NCI-H526 treated with DMSO at 0.1 percent for 48 hours (cell line): ENCODE measurements around the gene ZNF592.
A peak's percentile ranks its signal among the peaks of the same experiment; 100 is the strongest.
"Not testable (repeated sequence)": the region's sequence is repeated elsewhere in the genome, so short reads cannot be mapped to it uniquely, and the experiment has no call there.

Experiments used
- DNase-seq: peaks from one replicate; lab custom pipeline; 2025; lab: John Stamatoyannopoulos, UW

The ZNF592 gene, protein sequence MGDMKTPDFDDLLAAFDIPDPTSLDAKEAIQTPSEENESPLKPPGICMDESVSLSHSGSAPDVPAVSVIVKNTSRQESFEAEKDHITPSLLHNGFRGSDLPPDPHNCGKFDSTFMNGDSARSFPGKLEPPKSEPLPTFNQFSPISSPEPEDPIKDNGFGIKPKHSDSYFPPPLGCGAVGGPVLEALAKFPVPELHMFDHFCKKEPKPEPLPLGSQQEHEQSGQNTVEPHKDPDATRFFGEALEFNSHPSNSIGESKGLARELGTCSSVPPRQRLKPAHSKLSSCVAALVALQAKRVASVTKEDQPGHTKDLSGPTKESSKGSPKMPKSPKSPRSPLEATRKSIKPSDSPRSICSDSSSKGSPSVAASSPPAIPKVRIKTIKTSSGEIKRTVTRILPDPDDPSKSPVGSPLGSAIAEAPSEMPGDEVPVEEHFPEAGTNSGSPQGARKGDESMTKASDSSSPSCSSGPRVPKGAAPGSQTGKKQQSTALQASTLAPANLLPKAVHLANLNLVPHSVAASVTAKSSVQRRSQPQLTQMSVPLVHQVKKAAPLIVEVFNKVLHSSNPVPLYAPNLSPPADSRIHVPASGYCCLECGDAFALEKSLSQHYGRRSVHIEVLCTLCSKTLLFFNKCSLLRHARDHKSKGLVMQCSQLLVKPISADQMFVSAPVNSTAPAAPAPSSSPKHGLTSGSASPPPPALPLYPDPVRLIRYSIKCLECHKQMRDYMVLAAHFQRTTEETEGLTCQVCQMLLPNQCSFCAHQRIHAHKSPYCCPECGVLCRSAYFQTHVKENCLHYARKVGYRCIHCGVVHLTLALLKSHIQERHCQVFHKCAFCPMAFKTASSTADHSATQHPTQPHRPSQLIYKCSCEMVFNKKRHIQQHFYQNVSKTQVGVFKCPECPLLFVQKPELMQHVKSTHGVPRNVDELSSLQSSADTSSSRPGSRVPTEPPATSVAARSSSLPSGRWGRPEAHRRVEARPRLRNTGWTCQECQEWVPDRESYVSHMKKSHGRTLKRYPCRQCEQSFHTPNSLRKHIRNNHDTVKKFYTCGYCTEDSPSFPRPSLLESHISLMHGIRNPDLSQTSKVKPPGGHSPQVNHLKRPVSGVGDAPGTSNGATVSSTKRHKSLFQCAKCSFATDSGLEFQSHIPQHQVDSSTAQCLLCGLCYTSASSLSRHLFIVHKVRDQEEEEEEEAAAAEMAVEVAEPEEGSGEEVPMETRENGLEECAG (N-terminal part only)

DNA sequence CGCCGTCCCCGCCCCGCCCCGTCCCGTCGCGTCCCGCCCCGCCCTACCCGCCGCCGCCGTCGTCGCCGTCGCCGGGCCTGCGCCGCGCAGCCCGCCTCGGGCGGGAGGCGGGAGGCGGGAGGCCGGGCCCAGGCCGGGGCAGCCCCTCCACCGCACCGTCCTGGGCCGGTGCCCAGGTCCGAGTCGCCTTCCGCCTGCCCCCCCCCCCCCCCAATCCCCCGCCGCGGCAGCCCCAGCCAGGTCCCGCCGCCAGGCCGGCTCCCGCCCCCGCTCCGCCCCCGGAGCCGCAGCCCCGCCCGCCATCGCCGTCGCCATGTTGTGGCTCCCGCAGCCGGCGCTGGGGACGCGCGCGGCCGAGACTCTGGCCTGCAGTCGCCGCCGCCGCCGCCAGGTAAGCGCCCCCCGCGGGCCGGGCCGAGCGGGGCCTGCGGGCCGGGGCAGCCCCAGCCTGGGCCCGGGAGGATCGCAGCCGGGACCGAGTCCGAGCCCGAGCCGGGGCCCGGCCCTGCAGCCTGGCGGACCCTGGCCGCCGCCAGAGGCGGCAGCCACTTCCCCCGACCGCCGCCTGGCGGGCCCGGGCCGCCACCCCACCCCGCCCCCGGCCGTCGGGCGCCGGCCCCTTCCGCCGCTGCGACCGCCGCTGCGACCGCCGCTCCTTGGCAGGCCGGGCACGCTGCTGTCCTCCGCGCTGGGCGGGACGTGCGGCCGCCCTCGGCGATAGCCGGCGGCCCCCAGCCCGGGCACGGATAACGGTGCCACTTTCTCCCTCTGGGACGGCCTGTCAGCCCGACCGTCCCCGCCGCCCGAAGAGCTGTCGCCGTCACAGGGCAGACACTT lies at the start of gene ZNF592:
TSS of gene ZNF592 (plus strand) at position 319 of the 837 bp plus-strand sequence. CDS start 34,084 bp downstream, outside the sequence.
- peak; percentile 46 for DNase-seq

DNA sequence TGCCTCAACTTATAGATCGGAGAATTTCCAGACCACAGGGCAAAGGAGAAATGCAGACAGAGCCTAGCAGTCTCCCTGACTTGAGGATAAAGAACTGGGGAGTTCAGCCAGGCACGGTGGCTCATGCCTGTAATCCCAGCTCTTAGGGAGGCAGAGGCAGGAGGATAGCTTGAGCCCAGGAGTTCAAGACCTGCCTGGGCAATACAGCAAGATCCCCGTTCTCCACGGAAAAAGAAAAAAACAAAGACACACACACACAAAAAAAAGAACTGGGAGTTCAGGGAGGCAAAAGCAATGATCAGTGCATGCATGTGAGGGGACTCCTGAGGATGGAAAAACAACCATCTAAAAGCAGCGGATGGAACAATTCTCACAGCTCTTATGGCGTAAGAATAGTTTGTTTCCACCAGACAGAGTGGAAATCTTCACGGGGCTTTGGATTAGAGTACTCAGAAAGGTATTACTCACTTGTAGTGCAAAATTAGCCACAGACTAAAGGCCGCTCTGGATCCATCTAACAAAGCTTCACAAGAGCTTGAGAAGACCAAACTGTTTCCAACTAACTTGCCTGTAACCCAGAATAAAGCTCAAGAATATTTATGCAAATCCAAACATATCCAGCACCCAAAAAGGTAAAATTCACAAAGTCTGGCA lies 48.7 kb upstream of the ZNF592 start:
- no peak for DNase-seq

DNA sequence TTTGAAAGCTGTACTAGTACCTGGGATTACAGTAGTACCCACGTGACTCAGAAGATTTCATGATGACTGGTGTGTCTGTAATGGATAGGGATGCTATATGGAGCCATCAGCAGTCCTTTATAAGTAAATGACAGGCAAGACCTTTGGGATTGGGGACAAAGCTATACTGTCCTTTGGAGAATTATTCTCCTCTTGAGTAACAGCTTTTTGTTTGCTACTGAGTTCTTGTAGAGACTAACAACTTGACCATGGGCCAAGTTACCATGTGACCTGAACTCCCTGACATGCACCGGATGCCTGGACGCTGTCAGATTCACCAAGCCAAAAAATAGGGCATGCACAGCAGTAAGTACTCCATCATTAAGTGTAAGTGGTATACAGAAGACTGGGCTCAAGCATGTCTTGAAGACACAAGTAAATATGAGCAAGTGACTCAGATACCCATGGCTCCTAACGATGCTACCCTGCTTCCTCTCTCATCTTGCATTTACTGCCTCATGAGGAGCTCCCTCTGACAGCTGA lies 45.4 kb upstream of the ZNF592 start:
- DNase-seq = no peak

DNA sequence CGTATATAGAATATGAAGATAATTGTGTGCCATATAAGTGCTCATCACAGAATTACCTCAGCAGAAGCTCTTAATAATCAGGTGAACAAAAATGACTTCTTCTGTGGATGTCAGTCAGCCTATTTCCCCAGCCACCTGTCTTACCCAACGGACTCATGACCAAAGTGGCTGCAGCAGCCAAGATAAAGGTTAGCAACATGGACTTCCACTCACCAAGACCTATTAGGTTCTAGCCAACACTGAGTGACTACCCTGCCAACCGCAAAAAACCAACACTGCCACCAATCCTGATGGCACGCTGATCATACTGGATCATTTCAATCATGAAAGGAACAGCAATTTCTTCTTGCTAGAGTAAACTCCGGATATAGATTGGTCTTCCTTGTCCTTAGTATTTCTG lies 44.6 kb upstream of the ZNF592 start:
- no peak for DNase-seq

DNA sequence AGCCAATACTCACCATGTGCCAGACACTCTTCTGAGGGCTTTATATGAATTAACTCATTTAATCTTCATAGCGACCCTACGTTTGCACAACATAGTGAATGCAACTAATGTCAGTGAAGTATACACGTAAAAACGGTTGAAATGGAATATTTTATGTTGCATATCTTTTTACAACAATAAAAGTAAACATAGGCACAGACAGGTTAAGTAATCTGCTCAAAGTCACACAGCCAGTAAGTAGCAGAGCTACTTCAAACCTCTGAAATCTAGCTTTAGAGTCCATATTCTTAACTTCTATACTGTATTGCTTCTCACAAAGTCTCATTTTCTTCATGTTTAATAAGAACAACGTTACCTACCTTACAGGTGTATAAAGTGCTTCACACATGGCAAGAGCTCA lies 34.0 kb upstream of the ZNF592 start:
- DNase-seq = no peak

DNA sequence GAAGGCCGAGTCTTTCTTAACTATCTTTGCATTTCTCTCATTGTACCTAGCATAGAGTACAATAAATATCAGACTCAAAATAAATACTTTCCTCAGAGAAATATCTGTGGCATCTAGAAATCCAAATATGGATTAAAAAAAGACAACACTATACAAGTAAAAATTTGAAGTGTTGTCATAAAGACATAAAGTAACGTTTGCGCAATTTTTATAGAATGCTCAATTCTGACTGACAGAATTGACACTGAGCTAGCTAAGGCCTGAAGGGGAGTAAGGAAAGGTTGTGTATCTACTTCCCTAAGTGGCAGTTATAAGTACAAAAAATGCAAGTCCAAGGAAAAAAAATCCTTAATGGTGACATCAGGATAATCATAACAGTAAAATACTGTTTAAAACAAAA lies 33.6 kb upstream of the ZNF592 start:
- DNase-seq = no peak

DNA sequence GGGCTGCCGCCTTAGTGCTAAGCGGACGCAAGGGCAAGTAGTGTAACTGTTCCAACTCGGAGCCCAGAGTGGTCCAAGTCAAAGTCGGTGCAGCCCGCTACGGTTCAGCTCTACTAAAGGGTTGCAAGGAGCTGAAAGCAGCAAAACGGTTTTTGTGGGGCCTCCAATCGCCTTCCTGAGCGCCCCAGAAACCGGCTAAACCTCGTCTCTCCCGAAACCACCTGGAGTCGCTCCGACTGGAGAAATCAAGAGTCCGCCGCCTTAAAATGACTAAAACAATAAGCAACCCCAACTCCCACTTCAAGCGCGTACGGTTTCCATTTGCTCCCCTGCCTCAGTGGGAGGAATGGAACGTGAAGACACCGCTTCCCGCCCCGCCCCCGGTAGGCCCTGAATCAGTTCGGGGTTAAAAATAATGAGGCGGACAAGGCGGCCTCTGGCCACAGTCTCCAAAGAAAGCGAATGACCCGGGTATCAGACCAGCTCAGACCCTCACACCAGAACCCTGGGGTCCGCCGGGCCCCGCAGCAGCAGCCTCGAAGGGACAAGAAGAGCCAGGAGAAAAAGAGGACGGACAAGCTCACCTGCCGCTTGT lies 32.9 kb upstream of the ZNF592 start:
- DNase-seq = peak; percentile 24

DNA sequence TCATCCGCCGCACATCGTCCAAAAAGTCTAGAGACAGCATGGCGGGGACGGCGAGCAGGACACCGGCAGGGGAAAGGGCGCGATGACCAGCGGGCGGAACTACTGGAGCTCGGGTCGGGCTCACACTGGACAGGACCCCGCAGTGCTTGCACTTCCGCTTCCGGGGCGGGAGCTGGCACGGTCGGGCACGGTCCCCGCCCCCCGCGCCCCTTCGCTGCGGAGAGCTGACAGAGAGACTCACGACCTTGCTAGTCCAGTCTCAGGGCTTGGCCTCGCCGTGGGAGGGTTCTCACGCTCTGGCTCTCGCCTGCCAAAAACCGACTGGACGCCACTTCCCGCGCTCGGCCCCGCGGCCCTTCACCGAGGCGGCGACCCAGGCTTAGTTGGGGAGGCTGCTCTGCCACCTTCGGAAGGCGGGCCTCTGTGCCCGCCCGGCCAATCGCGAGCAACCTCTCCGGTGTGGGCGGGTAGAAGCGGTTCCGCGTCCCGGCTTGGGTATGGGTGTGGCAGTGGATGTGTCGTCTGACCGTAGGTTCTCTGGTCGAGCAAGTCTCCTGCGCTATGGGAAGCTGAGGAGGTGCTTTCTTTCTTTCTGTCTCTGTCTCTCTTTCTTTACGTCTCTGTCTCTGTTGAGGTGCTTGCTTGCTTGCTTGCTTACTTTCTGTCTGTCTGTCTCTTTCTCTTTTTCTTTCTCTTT lies 32.2 kb upstream of the ZNF592 start, which contains the start of gene SEC11A:
TSS of gene SEC11A (minus strand) at position 104 of the 697 bp plus-strand sequence. CDS start at position 40, 64 bp downstream.
- peak; percentile 90 for DNase-seq

DNA sequence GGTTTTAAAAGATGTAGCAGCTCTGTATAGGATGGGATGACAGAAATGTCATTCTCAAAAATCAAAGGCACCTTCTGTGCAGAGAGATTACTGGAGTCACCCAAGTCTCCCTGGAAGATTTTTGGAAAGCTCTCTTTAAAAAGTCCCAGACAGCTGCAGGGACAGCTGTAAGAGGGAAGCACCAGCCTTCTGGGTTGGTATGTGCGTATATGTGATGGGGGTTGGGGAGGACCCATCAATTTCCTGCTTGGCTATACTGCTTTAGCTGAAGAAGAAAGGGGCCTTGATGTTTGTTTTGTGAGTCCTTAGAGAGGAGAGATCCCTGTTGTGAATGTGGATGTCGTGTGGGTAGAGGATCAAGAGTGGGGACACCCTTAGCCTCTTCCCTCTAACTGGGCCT lies 27.0 kb upstream of the ZNF592 start:
- no peak for DNase-seq

DNA sequence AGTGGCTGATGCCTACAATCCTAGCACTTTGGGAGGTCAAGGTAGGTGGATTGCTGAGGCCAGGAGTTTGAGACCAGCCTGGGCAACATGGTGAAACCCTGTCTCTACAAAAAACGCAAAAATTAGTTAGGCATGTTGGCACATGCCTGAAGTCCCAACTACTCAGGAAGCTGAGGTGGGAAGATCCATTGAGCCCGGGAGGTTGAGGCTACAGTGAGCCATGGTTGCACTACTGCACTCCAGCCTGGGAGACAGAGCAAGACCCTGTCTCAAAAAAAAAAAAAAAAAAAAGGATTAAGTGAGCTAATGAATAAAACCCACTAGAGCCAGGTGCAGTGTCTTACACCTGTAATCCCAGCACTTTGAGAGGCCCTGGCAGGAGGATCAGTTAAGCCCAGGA lies 25.8 kb upstream of the ZNF592 start:
- no peak for DNase-seq

DNA sequence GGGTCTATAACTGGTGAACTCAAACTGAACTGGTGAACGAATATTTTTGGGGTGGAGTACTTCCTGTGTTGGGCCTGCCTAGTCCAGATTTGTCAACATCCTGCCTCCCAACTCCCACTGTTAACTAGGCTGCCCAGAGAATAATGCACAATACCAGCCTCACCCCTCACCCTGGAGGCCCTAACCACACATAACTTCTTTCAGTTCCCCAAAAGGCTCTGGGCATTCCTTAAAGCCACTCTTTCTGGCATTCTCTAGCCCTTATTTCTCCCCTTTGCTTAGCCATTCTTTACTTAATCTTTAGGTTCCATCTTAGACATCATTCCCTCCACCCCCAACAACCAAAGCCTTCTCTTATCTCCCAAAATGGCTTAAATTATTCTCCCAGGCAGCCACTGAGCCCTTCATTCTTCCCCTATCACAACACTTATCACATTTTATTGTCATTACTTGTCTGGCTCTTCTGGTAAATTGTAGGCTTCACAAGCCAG lies 23.3 kb upstream of the ZNF592 start:
- no peak for DNase-seq

DNA sequence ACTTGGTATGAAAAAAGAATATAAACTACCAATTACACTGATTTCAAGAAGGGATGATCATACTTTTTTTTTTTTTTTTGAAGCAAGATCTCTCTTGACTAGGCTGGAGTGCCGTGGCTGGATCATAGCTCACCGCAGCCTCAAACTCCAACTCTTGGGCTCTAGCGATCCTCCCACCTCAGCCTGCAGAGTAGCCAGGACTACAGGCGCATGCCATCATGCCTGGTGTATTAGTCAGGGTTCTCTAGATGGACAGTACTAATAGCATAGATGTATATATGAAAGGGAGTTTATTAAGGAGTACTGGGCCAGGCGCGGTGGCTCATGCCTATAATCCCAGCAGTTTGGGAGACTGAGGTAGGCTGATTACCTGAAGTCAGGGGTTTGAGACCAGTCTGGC lies 21.0 kb upstream of the ZNF592 start:
- DNase-seq = no peak

DNA sequence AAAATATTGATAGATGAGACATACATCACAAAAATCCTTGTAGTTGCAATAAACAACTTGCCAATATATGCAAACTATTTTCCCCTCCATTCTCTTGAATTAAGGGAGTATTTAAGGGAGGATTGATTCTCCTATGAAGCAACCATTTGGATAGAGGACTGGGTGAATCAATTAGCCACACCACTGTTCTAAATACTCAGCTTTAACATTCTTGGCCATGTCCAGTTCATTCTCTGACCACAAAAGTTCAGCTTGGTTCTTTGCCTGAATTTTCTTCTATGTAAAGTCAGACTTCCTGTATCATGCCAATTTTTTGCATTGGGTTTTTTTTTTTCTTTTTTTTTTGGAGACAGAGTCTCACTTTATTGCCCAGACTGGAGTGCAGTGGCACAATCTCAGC lies 16.6 kb upstream of the ZNF592 start:
- no peak for DNase-seq

DNA sequence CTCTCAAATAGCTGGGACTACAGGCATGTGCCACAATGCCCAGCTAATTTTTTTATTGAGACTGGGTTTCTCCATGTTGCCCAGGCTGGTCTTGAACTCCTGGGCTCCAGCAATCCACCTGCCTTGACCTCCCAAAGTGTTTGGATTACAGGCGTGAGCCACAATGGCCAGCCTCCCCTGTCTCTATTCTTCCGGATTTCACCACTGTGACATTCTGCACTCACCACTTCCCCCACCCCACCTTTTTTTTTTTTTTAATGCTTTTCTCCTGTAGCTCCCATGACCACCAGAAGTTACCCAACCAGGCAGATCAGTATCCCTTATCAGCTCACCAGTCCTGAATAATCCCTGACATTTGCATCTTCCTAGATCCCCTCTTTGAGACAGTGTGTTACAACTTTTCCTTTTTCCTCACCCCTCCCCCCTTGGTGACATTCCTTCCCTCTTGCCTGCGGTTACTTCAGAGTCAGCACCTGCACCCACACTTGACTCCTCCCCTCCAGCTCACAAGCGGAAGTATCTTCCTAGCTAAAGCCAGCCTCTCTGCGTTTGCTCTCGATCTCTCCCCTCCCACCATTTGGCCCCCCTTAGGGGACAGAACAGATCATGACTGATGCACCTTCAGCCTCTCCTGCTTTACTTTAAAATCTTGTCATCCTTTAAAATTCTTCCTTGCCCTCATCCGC lies 13.5 kb upstream of the ZNF592 start:
- DNase-seq = peak; percentile 49

DNA sequence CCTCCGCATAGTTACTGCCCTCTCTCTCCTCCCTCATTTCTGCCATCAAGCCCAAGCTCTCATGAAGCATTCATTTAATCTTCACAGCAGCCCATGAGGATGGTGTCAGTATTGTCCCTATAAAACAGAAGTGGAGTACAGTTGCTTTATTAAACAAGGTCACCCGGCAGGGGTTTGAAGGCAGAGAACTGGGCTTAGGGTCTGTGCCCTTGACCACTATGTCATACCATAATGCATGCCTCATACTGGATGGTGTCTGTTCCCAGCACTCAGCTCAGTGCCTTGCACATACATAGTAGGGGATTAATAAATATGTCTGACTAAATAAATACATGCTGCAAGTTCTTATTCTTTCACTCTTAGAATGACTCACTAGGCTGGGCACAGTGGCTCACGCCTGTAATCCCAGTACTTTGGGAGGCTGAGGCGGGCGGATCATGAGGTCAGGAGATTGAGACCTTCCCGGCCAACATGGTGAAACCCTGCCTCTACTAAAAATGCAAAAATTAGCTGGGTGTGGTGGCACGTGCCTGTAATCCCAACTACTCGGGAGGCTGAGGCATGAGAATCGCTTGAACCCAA lies 12.8 kb upstream of the ZNF592 start:
- DNase-seq = not testable (repeated sequence)

DNA sequence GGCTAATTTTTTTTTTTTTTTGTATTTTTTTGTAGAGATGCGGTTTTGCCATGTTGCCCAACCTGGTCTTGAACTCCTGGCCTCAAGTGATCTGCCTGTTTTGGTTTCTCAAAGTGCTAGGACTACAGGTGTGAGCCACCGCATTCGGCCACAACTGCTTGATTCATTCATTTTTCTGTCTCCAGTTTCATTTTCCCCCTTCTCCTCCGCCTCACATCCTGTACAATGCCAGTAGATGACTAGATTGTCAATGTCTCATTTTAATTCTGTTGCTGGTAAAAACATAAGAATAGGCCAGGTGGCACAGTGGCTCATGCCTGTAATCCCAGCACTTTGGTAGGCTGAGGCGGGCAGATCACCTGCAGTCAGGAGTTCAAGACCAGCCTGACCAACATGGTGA lies 12.0 kb upstream of the ZNF592 start:
- no peak for DNase-seq

DNA sequence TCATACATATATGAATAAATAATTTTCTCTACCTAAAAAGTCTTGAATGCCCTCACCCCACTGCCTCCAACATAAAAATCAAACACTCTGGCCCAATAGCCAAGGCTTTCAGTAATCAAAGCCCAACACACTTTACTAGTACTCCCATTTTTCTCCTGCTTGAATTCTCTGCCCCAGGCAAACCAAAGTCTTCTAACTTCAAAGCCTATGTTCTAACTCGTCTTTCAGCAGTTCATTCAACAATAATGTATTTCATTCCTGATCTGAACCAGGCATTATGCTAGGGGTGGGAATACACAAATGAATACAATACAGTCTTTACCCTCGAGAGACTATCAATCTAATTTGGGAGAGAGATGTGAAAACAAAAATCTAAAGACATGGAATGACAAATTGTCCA lies 11.4 kb upstream of the ZNF592 start:
- DNase-seq = no peak

DNA sequence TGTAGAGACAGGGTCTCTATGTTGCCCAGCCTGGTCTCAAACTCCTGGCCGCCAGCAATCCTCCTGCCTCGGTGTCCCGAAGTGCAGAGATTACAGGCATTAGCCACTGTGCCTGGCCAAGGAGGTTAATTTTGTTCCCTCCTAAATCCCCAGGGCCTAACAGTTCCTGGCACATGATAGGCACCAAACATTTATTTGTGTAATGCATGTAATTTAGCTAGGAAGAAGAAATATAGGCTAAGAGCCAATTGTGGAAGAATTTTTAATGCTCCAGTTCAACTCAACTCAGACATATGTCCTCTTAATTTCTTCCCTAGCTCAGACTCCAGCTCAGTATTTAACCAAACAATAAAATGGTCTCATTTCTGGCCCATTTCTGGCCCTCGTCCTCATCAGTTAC lies 7.7 kb upstream of the ZNF592 start:
- no peak for DNase-seq
